Stimulated activated CD8-positive, alpha-beta memory T cell treated with anti-CD3 and anti-CD28 coated beads, Interleukin-7, amount 100 ng/mL, for 4 hours (primary cell): ENCODE results near the gene ENAH.

Experiments
- DNase-seq, 2 donors: peaks; one replicate each; pipeline ENCODE4 v3.0.0-alpha.2; 2020; ENCODE audit warnings: low read depth in 2 of 2

Gene ENAH

DNA sequence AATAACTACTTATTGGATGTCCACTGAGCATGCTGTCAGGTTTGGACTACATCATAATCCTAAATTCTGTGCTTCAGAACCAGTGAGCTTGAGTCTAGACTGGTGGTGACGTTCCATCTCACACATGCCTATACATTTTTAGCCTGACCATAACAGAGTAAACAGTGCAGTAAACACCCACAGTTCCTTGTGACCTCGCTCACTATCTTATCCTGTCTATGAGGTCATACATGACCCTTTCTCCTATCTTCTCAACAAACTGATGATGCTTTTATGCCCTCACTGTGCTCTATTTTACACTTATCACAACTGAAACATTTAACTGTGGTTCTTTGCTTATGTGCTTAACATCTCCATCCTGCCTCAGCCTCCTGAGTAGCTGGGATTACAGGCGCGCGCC lies 91.2 kb downstream of the ENAH start:
- DNase-seq = no peak

DNA sequence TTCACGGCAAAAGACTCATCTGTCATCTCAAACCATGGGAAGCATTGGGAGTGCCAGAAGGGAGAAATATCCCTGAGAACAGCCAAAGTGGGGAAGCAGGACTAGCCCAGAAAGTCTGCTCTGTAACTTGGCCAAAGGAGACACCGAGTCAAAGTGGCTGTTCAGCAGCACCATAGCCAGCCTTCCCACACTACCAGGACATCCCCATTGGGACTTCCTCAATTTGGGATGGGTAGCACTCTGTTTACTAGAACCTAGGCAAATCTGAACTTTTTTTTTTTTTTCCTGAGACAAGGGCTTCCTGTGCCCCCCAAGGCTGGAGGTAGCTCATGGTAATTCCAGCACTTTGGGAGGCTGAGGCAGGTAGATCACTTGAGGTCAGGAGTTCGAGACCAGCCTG lies 93.0 kb downstream of the ENAH start:
- DNase-seq = no peak

DNA sequence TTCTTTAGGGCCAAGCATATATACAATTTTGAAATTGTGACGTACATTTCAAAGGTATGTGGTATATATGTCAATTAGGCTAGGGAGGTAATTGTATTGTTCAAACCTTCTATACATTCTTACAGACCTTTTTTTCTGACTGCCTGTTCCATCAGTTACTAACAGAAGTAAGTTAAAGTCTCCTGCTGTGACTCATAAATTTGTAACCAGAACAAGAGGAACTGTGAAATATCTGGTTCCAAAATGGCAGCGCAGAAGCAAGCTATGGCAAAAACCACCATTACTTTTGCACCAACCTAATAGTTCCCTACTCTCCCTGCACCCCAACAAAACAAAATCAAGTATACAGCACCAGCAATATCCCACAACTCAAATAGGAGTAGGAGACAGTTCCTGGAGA lies 93.6 kb downstream of the ENAH start:
- no peak for DNase-seq

DNA sequence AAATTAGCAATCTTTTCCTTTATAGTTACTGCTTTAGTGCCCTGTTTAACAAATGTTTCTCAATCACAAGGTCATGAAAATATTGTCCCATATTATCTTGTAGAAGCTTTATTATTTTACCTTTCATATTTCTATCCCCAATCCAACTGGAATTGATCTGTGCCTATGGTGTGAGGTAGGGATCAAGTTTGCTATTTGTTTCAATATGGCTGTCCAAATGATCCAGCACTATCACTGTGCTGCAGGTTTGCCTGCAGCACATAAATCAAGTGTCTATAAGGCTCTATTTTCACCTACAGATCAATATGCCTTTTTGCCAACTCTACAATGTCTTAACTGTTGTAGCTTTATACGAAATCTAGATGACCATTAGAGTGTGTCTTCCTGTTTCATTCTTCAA lies 96.2 kb downstream of the ENAH start:
- no peak for DNase-seq

DNA sequence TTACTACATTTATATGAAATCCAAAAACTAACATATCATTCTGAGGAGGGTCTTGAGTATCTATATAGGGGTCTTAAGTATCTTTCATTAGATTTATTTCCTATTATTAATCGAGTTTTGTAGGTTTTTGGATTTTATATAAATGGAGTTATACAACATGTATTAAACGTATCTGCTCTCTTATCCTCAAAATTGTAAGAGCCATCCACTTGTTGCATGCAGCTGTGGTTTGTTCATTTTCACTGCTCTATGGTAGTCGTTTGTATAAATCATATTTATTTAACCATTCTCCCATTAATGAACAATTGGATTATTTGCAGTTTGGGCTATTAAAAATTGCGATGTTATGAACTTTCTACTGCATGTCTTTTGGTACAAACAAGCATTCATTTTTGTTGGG lies 97.1 kb downstream of the ENAH start:
- no peak for DNase-seq

DNA sequence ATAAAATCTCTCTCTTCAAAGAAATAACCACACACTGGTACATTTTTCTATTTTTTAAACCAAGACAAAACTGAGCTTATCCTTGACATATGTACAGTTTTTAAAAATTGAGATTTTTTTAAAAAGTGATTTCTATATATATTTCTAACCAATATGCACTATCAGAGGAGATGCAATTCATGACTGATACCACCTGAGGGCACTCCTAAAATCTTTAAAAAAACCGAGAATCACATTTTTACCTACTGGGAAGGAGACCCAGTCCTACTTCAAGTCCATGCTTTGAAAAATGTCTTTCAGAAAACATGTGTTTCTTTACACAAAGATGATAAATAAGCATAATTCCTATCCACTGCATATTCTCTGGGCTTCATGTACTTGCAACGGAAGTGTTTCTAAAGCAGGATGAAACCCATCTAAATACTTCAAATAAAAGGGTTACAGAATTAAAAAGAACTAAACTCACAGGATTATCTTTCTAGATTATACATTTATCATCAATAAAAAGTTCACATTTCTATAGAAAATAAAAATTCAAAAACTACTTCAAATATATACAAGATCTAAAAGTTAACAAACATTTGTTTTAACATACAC lies 98.6 kb downstream of the ENAH start:
- DNase-seq = no peak

DNA sequence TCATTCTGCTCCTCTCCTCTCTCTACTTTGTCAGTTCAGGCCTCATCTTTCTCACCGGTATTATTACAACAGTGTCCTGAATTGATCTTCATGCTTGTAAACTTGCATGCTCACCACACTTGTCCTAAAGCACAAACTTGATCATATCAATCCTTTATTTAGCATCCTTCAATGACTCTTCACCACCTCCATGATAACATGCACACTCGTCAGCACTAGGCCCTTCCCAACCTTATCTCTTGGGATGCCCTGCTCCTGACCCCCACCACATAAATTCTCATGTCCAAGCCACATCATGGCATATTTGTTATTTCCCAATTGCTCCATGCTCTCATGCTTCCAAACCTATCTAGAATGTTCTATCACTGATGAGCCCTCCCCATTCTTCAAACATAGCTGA lies 103.1 kb downstream of the ENAH start:
- DNase-seq = no peak

DNA sequence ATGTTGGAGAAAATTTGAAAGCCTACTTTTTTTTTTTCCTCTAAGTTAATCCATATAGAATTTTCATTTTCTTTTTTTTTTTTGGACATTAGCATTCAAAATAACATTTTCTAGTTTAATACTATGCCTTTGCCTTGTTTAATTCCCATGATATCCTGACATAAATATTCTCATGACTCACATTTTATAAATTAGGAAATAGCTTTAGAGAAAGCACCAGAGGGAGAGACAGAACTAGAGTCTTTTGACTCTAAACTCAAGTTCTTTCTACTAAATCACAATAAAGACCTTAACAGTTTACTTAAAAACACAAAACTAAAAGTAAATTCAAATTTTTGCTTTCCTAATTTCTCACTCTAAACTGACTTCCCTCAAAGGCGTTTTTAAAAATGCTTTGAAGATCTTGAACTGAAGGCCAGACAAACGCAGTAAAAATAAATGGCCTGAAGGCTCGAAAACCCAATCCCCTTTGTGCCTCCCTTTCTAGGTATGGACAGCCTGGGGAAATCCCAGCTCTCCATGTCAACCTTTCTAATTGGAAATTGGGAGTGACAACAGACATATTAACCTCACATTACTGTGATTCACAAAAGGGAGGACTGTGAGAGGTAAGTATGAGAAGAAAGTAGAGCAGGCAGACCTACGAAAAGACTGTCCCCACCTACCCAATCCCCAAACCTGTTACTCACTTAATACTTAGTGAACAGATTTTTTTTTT lies 104.6 kb downstream of the ENAH start:
- no peak for DNase-seq

DNA sequence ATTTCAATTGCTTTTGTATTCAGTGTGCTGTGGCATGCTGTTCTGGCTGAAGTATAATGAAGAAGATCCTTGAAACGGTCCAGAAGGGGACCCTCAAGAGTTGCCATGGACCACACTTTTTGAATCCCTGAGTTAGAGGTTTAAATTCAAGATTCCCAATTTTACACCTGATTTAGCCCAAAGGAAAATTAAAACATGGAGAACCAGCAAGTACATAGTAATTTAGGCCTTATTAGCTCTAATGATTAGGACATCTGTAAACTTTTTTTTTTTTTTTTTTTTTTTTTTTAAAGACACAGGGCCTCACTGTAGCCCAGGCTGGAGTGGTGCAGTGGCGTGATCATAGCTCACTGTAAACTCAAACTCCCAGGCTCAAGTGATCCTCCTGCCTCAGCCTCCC lies 107.3 kb downstream of the ENAH start:
- no peak for DNase-seq

DNA sequence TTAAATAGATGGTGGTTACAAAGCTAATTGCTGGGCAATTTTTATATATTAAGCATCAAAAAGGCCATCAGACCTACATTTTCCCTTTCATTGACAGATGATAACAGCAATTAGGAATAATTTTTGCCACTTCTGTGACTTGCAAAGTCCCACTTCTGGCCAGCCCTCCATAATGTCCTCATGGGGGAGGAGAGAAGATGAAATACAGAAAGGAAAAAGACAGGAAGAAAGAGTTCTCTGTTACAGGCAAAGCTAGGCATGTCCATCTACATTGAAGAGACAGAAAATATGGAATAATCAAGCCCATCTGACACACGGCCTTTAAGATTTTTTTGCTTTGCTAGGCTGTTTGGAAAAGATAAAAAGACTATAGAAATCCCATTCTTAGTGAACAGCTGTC lies 108.0 kb downstream of the ENAH start:
- no peak for DNase-seq

DNA sequence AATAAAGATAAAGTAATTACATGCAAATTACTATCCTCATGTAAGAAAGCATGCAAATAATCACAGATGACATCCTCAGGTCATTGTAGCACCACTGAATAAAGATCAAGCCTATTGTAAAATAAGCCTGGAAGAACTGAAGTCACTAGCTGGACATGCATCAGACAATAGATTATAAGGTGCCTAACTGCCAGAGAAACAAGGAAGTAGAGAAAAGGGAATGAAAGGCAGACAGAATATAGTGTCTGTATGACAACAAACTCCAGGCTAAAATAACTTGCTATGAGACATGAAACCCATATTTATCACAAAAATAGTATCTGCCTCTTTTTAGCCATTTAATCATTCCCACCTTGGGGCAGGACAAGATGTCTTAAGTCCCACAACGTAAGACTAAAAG lies 108.7 kb downstream of the ENAH start:
- no peak for DNase-seq

DNA sequence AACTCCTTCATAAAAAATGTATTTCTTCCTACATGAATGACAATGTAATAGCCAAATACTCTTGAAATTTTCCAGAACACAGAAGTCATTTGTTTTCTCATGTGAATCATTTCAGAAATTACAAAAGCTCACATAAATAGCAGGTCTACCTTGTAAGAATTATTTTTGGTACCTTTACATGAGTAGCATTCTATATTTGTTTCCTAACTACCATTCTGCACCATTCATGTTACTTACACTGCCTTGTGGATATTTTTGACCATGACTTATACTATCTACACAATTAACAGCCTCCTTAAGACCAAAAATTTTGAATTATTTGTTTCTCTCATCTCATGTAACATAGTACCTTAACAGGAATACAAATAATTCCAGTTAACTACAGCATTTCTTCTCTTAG lies 109.6 kb downstream of the ENAH start:
- DNase-seq = no peak

DNA sequence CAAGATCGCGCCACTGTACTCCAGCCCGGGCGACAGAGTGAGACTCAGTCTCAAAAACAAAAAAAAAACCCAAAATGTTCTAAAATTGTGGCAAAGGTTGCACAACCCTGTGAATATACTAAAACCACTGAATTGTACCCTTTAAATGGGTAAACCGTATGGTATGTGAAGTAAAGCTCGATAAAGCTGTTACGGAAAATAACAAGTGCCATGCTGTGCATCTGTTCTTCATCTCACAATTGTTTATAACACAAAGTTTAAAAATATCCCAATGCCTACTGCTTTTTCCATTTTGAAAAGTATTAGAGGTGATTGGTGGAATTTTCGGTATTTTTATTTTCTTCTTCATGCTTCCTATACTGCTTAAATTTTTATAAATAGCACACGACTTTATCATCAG lies 111.5 kb downstream of the ENAH start:
- DNase-seq = no peak

DNA sequence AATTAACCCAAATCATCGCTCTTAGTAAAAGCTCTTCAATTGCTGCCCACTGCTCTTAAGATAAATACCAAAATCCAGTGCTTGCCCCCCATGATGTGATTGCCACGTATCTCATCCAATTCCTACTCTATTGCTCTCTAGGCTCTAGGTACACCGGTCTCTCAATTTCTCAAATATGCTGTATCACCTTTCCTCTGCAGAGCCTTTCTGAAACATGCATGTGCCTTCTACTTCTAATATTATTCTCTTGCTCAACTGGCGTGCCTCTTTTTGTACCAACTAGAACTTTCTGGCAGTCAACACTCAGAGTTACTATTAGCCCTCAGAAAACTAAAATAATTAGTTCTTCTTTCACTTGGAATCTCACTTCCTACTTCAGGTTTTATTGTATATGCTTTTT lies 113.3 kb downstream of the ENAH start:
- no peak for DNase-seq

DNA sequence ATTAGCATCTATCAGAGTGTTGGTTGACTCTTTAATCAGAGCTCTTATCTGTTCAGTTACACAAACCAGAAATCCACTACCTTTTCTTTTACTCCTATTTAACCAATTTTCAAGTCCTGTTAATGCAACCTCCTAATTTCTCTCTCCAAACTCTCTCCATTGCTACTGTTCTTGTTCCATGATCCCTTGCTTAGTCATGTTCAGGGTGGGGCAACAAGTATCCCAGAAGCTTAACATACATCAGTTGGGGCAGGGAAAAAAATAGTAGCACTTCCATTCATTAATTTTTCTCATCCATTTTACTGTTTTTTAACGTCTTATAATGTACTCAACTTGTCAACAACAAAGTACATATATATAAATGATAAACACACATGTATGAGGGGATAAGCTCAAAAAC lies 113.9 kb downstream of the ENAH start:
- no peak for DNase-seq

DNA sequence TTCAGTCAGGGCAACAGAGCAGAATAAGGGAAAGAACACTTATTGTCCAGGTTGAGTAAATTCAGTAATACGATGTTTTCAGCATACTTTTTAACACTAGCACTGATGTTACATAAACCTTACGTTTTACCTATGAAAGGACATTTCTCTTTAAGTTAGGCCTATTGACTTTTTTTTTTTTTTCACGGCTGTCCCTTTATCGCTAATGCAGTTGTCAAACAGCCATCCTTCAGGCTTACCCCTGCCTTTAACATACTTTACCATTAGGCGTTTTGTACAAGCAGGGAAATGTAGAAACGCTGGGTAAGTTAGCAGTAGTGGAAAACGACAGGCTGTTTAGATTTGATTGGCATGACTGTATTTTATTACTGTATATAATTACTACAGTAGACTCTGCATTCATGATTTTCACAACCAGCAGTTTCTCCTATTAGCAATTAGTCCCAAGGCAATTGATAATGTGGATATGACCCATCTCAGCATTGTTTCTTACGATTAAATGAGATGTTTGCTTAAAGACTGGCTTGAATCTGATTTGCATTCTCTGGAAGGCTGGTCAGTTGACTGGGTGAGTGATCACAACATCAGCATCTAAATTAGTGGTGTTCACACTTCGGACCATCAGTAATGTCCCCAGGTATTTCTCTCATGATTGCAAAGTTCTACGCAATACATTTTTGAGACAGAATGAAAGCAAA lies 115.2 kb downstream of the ENAH start:
- no peak for DNase-seq

DNA sequence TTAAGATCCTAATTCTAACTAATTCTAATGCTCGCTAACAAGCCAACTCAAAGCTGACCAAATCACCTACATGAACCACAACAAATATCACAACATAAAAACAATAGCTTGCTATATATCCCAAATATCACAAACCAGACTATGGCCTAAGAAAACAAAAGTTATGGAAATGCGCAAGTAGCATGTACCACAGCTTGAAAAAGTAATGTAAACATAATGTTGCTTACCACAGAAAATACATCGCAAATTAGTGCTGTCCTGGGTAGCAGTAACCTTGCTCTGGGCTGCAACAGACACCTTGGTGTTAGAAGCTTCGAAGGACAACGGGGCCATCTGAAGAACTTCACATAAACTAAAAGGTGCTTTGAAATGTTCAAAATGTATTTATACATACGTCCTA lies 117.6 kb downstream of the ENAH start:
- no peak for DNase-seq

DNA sequence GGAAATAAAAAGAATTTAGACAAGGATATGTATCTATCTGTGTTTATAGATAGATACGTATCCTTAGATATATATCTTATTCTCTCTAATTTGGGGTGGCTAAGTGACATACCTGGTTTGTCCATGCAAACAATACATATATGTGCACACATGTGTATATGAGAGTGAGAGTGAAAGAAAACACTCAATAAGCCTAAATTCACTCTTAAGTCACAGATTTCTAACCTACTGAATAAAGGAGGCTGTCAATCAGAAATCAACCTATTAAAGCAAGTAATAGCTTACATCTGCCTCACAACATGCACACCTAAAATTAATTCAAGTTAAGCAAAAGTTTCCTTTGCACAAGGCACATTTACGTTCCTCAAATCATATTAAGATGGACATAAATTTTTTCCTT lies 118.2 kb downstream of the ENAH start:
- DNase-seq = no peak

DNA sequence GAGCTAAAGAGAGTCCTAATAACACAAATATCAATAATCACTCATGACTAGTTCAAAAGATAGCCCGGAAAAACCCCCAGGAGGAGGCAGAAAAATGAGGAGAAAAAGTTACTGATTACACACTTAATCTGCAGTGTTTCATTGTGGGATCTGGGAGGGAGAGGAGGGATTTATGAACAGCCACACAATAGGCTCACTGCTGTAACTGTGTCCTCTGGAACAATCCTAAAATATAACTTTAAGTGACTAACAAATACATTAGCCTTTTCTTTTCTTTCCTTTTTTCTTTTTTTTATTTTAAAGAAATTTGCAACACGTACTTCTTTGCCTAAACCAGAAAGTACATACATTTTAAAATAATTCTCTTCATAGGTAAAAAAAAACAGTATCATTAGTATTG lies 118.8 kb downstream of the ENAH start:
- DNase-seq = no peak

DNA sequence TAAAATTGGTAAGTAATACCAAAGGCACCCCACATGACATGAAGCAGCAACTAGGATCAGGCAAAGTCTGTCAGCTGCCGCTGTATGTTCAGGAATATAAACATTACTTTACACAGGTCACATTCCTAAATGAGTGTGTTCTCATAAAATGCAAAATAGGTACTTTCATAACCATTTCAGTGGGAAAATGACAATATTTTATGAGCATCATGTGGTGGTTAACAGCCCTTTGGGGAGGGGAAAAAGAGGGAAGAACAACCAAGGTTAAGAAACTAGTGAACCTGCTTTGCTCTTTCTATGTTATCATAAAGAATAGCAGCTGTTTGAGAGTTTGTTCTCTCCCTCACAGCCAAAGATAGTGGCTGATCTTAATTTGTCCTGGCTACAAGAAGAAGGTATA lies 119.7 kb downstream of the ENAH start:
- no peak for DNase-seq

DNA sequence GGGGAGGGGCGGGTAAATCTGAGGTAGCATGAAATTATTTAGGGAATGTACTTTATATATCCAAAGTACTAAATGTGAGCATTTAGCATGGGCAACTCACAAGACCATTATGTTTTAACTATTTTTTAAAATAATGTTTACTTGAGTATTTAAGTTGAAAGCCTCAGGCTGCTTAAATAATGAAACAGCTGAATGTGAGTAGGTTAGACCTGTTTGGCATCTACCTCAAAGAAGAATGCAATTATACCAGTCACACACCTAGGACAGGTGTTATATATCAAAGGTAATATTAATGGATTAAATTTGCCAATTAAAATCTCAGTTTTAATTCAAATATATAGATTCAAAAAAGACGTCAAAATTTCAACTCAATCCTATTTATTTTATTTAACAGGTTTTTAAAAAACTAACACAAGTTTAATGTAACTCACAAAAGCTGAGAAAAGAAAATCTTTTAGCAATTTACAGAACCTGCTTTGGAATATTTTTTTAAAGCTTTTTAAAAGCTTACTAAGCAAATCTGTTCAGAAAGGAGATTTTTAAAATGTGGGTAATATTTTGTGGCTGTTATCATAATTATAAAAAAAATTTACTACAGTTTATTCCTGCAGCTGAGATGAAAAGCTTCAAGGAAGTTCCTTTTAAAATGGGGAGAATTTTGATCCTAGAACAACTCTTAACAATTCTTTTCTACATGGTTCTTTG lies 120.5 kb downstream of the ENAH start:
- DNase-seq = no peak

DNA sequence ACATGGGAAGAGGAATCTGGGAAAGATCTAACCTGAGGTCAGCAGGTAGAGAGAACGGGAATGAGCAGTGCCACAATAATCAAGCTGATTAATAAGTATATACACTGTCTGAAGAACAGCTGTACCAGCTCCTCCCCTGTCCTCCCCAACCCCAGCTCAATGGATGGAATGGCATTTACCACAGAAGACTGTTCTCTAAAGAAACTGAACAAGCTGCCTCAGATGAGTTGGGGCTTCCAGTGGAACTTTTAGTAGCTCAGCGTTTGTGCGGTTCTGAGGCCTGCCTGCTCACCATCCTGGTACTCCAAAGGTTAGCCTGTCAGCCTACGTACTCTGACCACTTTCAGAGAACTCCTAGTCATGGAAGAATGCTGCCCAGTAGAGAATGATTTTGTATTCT lies 123.2 kb downstream of the ENAH start:
- DNase-seq = no peak

DNA sequence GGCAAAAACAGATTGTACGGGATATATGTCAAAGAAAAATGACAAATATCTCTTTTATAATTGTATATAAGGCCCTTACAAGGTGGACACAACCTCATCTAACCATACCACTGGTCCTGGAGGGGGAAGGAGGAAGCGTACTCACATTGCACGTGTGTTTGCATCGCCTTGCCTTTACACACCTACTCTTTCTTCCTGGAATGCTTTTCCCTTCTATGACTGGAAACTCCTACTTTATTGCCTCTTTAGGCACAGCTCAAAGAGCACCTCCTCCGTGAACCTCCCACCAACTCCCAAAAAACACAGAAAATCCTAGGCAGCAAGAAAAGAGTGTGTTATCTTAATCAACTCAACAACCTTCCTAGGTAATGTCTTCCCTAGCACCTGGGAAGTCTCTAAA lies 125.3 kb downstream of the ENAH start:
- no peak for DNase-seq
